Endometrial microvascular endothelial cells (primary cell): ENCODE results near the gene WIPF1. TPM values are rescaled to one million over a fixed set of nuclear protein-coding genes. Genes with fewer than 3 reads are reported as not detected.

Experiments used
- in situ Hi-C: cut with HindIII; loops from 2 replicates; pipeline ENCODE4 v1.10.0; 2017; ENCODE audit warnings: low sequenced_read_pairs, low pct_unique_long_range_greater_than_20kb; ENCODE audit errors: inconsistent ontology term
- total RNA-seq: library from RNA; depleted of rRNA; stranded (reverse); fragments of >200 nt; gene quantifications from one replicate; pipeline ENCODE4 v1.2.3, GENCODE V29; 2015; ENCODE audit errors: inconsistent ontology term

The WIPF1 gene
- total RNA-seq, 1 donor from 2014 or later = 15.3 TPM

GRCh38 chr2:174585146-174585545 lies 12.5 kb downstream of the WIPF1 start:
- in situ Hi-C loops = no loop called here

DNA sequence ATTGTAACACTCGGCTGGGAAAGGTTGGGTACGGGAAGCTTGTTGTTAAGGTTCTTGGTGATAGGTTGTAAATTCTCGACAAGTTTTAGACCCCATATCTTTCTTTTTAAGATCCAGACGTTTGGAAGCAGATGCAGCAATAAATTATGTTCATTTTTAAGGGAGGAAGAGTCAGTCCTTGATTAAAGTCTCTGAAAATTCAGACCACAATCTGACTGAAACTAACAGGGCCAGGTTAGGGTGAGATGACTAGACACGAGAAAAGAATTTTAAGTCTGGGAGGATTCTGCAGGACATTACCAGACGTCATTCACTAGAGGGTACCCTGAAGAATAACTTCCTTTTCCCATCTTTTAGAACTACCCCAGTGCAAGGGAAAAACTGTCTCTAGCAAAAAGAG lies 16.1 kb downstream of the WIPF1 start:
- in situ Hi-C loops = no loop called here

DNA sequence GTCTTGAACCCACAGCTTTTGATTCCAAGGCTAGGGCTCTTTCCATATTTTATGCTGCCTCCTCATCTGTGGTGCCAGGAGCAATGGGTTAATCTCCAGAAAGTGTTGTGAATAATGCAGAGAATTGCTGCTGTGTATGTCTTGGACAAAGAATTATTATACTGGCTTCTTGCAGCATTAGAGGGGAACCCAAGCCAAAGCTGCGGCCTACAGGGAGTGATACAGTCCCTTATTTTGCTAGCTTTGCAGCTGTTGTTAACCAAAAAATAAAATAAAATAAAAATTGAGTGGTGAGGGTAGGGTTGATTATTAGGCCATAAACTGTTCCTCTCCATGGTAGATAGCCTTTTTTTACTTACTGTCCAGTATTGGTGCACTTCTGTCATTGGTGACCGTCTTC lies 16.7 kb downstream of the WIPF1 start:
- in situ Hi-C loops = no loop called here

DNA sequence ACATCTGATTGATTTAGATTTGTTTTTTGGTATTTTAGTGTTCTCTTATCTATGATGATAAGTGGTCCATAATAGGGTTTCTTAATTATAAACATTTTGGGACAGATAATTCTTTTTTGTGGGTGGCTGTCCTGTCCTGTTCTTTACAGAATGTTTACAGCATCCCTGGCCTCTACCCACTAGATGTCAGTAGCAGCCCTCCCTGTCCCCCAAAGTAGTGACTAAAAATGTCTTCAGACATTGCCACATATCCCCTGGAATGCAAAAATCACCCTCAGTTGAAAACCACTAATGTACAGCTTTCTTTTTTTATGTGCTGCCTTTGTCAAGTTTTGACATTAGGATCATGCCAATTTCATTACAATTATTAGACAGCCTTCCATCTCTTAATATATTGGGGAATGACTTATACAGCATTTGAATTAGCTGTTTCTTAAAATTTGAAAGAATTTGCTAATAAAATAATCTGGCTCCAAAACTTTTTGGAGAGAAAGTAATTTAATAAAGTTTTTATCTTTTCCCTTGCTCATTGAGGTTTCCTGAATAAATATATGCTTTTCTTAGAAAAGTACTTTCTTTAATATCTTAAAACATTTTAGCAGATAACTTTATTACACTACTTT lies 19.5 kb downstream of the WIPF1 start:
- in situ Hi-C loops = no loop called here

- in situ Hi-C loops = no loop called here
These were observed 22.4 kb downstream of the WIPF1 start for GRCh38 chr2:174575124-174575776.

DNA sequence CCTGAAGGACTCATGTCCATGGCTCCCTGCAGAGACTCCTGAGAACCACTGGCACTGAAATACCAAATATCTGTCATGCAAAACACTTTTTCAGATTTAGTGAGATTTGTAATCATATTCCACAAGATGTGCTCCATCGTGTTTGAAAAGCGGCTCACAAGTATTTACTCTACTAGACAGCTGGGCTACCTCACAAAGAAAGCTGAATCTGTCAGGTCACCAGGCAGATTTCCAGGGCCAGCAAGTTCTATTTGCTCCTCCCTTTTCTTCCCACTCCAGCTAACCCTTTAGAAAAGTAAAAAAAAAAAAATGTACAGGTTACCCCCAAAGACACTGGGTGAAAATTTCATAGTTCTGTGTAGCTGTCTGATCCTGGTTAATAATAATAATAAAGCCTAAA lies 22.9 kb downstream of the WIPF1 start:
- in situ Hi-C loops = no loop called here

DNA sequence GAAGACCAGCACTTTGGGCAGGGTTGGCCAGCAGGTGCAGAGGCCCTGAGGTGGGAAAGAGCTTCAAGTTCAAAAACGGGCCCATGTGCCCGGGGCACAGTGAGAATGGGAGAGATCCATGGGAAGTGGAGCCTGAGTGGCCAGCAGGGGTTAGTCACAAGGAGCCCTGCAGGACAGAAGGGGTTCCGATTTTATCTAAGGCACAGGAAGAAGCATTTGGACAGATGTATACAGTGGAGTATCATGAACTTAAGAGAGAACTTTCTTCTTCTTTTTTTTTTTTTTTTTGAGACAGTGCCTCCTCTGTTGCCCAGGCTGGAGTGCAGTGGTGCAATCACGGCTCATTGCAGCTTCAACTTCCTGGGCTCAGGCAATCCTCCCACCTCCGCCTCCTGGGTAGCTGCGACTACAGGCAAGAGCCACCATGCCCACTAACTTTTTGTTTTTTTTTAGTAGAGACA lies 24.0 kb downstream of the WIPF1 start:
- in situ Hi-C loops = no loop called here

- in situ Hi-C loops = no loop called here
These were observed 25.0 kb downstream of the WIPF1 start for GRCh38 chr2:174572556-174572955.

GRCh38 chr2:174571669-174572323 lies 25.8 kb downstream of the WIPF1 start:
- in situ Hi-C loops = no loop called here

DNA sequence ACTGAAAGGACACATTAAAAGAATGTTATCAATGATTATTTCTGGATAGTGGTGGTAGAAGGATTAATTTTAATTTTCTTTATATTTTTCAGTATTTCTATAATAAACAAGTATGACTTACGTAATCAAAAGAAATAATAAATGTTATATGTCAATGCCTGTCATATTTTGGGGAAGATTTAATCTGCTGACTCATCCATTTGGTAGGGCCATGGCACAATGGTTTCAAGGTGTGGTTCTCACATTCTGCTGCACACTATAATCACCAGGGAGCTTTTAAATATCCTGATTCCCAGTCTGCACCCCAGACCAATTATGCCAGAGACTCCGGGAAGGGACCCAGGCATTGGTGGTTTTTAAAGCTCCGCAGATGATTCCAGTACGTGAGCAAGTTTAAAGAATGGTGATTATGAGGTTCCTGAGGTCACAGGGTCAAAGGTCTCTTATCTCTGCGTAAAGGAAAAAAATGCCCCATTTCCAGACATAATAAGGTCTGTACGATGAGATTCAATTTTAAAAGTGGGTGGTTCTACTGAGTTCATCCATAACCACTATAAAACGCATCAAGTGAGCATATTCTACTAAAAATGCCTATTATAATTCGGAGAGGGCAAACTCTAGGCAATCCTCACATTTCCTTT lies 27.2 kb downstream of the WIPF1 start:
- in situ Hi-C loops = no loop called here

GRCh38 chr2:174569678-174570077 lies 27.9 kb downstream of the WIPF1 start:
- in situ Hi-C loops = no loop called here

DNA sequence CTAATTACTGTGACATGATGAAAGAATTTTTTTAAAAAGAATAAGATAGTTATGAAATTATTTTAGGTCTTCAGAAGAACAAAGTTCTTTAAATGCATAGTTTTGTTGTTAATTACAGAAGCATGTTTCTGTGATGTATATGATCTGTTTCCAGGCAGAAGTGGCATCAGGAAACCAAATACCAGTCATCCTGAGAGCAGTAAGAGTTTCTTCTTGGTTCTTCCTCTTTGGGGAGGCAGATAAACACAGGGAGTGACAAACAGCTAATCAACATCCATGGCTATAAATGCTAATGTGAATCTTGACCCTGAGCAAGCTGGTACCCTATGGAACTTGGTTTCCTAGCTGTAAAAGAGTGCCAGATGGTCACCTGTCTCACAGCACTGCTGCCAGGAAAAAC lies 29.2 kb downstream of the WIPF1 start:
- in situ Hi-C loops = no loop called here

DNA sequence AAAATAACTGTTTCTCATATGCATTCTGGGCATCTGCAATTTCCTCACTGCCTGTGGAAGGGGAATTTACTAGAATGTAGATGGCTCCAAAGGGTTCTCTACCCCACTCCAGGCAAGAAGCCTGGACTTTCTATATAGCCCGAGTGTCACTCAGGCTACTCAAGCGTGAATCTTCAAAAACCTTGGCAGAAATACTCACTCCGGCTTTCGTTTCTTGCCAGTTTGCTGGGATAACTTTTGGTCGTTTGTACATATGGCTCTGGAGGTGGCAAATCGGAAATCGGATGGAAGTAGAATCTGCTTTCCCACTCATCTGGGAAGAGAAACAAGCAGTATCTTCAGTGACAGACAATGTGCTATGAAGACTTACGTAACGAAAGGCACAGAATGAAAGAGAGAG lies 30.7 kb downstream of the WIPF1 start:
- in situ Hi-C loops = no loop called here

DNA sequence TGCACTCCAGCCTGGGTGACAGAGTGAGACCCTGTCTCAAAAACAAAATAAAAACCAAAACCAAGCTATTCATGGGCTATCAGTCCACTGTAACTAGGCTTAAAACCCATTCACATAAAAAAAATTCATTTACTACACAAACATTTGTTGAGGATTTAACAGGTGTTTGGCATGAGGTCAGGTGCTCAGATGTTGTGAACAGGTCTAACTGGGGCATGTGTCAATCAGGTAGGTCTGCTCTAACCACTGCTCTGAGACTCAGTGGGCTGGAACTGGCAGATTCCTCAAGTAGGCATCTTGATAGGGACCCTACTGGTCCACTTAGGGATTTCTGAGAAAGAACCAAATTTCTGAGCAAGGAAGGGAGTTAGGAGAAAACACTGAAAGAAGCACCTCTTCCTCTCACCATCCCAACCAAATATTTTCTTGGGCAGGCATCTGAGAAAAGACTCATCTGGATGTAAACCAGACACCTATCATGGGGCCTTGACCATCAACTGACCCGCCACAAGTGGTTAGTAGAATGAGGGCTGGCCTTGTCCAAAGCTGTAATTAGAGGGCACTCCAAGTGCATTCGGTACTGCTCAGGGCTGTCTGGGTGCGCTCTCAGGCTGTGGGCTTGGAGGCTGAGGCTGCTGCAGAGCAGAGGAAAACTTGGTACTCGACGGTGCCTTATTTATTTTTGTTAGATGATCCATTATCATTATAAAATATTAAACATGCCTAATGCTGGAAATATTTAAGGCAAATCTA lies 33.9 kb downstream of the WIPF1 start:
- in situ Hi-C loops = no loop called here

DNA sequence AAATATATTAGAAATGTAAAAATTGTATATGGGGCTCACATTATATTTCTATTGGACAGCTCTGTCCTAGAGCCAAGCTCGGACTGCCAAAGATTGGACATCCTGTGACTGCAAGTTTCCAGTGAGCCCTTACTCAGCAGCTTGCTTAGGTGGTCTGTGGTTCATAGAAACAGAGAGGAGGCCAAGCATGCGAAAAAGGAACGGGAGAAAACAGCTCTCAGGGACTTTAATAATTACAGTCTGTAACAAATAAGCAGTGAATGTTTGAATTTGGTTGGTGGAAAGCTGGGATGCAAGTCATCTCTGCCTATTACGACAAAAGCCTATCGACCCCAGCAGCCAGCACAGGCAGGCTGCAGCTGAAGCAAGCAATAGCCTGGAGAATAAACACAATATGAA lies 35.6 kb downstream of the WIPF1 start:
- in situ Hi-C loops = no loop called here

GRCh38 chr2:174561283-174561971 lies 36.2 kb downstream of the WIPF1 start:
- in situ Hi-C loops = no loop called here

- in situ Hi-C loops = no loop called here
These were observed 36.9 kb downstream of the WIPF1 start for GRCh38 chr2:174560737-174561136.

DNA sequence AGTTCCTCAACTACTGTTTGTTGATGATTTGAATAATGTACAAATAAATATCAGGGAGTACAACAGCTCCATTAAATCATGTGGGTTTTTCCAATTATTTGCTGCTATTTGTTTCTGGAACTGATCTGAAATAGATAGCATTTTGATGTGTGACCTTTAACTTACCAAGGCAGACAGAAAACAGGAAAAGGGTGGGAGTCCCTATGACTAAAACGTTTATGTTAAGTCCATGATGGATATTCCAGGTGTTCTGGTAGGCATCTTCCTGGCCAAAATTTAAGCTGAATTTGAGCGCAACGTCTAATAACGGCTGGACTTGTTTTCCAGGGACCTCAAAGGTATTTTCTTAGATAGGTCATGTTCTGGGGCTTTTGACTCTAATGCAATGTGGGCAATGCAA lies 41.6 kb downstream of the WIPF1 start:
- in situ Hi-C loops = no loop called here
